Mammary epithelial cell (primary cell): ENCODE data around the gene TREH.

Source experiments
- EZH2 ChIP-seq: IDR thresholded peaks from 2 replicates; pipeline ENCODE4 v1.6.1; 2012; ENCODE audit warnings: low read length, inconsistent platforms, borderline replicate concordance
- TF ChIP-seq, protein P1 (sequence below), 2 donors: IDR thresholded peaks in 1 of 2; conservative IDR thresholded peaks in 1 of 2; 2 replicates each; pipeline ENCODE4 v1.5.1; 2011 to 2012; ENCODE audit warnings: inconsistent platforms in 2 of 2, low read length in 2 of 2, mild to moderate bottlenecking in 2 of 2, control low read depth in 1 of 2, low read depth in 1 of 2; ENCODE audit not compliant: insufficient read depth in 1 of 2; ENCODE audit errors: extremely low read depth in 1 of 2

GRCh38 chr11:118694185-118694584 is 14.7 kb upstream of the TREH start:
- TF ChIP-seq, protein P1, sequence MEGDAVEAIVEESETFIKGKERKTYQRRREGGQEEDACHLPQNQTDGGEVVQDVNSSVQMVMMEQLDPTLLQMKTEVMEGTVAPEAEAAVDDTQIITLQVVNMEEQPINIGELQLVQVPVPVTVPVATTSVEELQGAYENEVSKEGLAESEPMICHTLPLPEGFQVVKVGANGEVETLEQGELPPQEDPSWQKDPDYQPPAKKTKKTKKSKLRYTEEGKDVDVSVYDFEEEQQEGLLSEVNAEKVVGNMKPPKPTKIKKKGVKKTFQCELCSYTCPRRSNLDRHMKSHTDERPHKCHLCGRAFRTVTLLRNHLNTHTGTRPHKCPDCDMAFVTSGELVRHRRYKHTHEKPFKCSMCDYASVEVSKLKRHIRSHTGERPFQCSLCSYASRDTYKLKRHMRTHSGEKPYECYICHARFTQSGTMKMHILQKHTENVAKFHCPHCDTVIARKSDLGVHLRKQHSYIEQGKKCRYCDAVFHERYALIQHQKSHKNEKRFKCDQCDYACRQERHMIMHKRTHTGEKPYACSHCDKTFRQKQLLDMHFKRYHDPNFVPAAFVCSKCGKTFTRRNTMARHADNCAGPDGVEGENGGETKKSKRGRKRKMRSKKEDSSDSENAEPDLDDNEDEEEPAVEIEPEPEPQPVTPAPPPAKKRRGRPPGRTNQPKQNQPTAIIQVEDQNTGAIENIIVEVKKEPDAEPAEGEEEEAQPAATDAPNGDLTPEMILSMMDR (conservative IDR thresholded peaks at IDR 0.05 in 1 of 2, IDR thresholded peaks at IDR 0.05 in 1 of 2; ENCODE audit: extremely low read depth in 1 of 2, insufficient read depth in 1 of 2, low read depth in 1 of 2, low read length in 2 of 2): no peak
- no peak for TF ChIP-seq EZH2
